Lower leg skin (tissue), 3 donors: ENCODE results near the gene FAM83G.
"Not testable (repeated sequence)": the region's sequence is repeated elsewhere in the genome, so short reads cannot be mapped to it uniquely, and the experiment has no call there.

Source experiments
- POLR2A ChIP-seq, 2 donors: fragments of 450-650 bp; IDR thresholded peaks; one replicate each; pipeline ENCODE4 v1.6.1; 2016 to 2017; ENCODE audit warnings: antibody characterized with exemption in 2 of 2, mild to moderate bottlenecking in 1 of 2, moderate library complexity in 1 of 2
- TF ChIP-seq, protein P1 (sequence below), 3 donors: fragments of 450-650 bp; IDR thresholded peaks; one replicate each; pipeline ENCODE4 v1.5.1; 2016; ENCODE audit warnings: antibody characterized with exemption in 3 of 3, mild to moderate bottlenecking in 3 of 3, moderate library complexity in 2 of 3

DNA sequence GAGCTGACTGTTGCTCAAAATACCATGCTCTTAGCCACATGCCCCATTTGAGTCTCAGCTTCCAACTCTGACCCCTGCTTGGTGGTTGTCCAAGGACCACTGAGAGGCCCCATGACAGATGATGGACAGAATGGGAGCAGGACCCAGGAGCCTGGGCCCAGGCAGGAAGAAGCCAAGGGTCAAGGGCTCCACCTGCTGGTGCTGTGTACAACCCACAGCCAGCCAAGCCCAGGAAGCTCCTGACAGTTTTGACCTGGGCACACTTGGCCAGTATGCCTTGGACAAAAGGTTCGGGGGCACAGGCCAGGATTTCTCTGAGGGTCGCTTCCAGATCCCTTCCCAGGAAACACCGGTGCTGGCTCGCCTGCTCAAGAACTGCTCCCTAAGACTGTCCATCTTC, 27.2 kb upstream of the FAM83G start:
- not testable (repeated sequence) for TF ChIP-seq POLR2A (IDR thresholded peaks at IDR 0.05)
- TF ChIP-seq, protein P1, sequence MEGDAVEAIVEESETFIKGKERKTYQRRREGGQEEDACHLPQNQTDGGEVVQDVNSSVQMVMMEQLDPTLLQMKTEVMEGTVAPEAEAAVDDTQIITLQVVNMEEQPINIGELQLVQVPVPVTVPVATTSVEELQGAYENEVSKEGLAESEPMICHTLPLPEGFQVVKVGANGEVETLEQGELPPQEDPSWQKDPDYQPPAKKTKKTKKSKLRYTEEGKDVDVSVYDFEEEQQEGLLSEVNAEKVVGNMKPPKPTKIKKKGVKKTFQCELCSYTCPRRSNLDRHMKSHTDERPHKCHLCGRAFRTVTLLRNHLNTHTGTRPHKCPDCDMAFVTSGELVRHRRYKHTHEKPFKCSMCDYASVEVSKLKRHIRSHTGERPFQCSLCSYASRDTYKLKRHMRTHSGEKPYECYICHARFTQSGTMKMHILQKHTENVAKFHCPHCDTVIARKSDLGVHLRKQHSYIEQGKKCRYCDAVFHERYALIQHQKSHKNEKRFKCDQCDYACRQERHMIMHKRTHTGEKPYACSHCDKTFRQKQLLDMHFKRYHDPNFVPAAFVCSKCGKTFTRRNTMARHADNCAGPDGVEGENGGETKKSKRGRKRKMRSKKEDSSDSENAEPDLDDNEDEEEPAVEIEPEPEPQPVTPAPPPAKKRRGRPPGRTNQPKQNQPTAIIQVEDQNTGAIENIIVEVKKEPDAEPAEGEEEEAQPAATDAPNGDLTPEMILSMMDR (IDR thresholded peaks at IDR 0.05): not testable (repeated sequence)
